K562 (cell line): Measurements from ENCODE around the gene BDKRB2. TPM values are rescaled to one million over a fixed set of nuclear protein-coding genes. Genes with fewer than 3 reads are reported as not detected.

ENCODE experiments used
- ATAC-seq: fragments of 200-7000 bp; cut with Tn5 transposase; 3 replicates; pipeline ENCODE4 v1.9.1; 2020; ENCODE audit warnings: moderate library complexity
- BruUV-seq: library from RNA; stranded (reverse); fragments of 400-500 nt; replicated peaks from 2 replicates; lab custom pipeline; 2021; lab: Mats Ljungman, UMichigan
- CTCF ChIA-PET: fragments of 300-600 bp; formaldehyde crosslinking; extraction: SDS; loops from one replicate; lab custom pipeline; 2021; ENCODE audit warnings: low intra/inter-chr PET ratio; lab: Yijun Ruan, JAX
- POLR2A ChIA-PET: fragments of 300-600, 350-650 bp; sonication (Branson Sonifier 250); formaldehyde crosslinking; extraction: SDS; loops from one replicate; lab custom pipeline; 2021; ENCODE audit warnings: antibody characterized with exemption, inconsistent platforms; lab: Yijun Ruan, JAX
- DNase-seq, 4 experiments: peaks; one replicate each; pipeline versions ENCODE4 v3.0.0 to v3.0.0-alpha.2; 2011 to 2018; ENCODE audit warnings: low spot score in 3 of 4, mixed read lengths in 3 of 4; ENCODE audit errors: extremely low read depth in 1 of 4
- FAIRE-seq: peaks from 2 replicates; lab custom pipeline; 2011; peaks lifted over from hg19 to GRCh38; lab: Jason Lieb, UNC
- H2AFZ ChIP-seq: 2 replicates; pipeline ENCODE4 v1.6.0; 2011; ENCODE audit warnings: low read depth, low read length, control low read depth, inconsistent platforms
- H3K27ac ChIP-seq: fragments of 200-600 bp; 3 replicates; pipeline ENCODE4 v1.8.0; 2011; ENCODE audit warnings: low read depth, mild to moderate bottlenecking, control low read depth, inconsistent platforms, low read length, moderate library complexity, mixed read lengths; ENCODE audit errors: extremely low read depth
- H3K27me3 ChIP-seq, 2 experiments: fragments of 300-600 bp in 1 of 2; 2 replicates in 1 of 2; 3 replicates in 1 of 2; pipeline versions ENCODE4 v1.6.0 to v1.8.0; 2011; ENCODE audit warnings: inconsistent platforms in 2 of 2, low read length in 2 of 2, mild to moderate bottlenecking in 1 of 2, mixed read lengths in 1 of 2, moderate library complexity in 1 of 2; ENCODE audit not compliant: control insufficient read depth in 2 of 2, insufficient read depth in 2 of 2
- H3K36me3 ChIP-seq: fragments of 300-600 bp; 3 replicates; pipeline ENCODE4 v1.8.0; 2011; ENCODE audit warnings: mild to moderate bottlenecking, low read length, inconsistent platforms; ENCODE audit not compliant: control insufficient read depth, insufficient read depth
- H3K4me1 ChIP-seq, 2 experiments: fragments of 200-600 bp in 1 of 2; replicated peaks in 1 of 2; 2 replicates in 1 of 2; 3 replicates in 1 of 2; pipeline versions ENCODE4 v1.5.1 to v1.8.0; 2011; ENCODE audit warnings: inconsistent platforms in 2 of 2, low read length in 2 of 2, mild to moderate bottlenecking in 1 of 2, mixed read lengths in 1 of 2, moderate library complexity in 1 of 2; ENCODE audit not compliant: control insufficient read depth in 2 of 2, insufficient read depth in 2 of 2
- H3K4me2 ChIP-seq: 2 replicates; pipeline ENCODE4 v1.6.1; 2011; ENCODE audit warnings: low read length, control low read depth, inconsistent platforms, mixed read lengths; ENCODE audit not compliant: insufficient read depth
- H3K4me3 ChIP-seq: fragments of 200-600 bp; sonication (generic), shearing (Covaris generic); 2 replicates; pipeline ENCODE4 v1.5.1; 2016; ENCODE audit warnings: control low read depth, inconsistent platforms
- H3K79me2 ChIP-seq: fragments of 200-600 bp; 3 replicates; pipeline ENCODE4 v1.8.0; 2011; ENCODE audit warnings: low read length, inconsistent platforms; ENCODE audit not compliant: control insufficient read depth, insufficient read depth
- H3K9ac ChIP-seq, 2 experiments: 2 replicates each; pipeline versions ENCODE4 v1.6.0 to v1.6.1; 2011; ENCODE audit warnings: low read depth in 2 of 2, low read length in 2 of 2, control low read depth in 1 of 2, inconsistent platforms in 1 of 2, mild to moderate bottlenecking in 1 of 2, mixed read lengths in 1 of 2; ENCODE audit not compliant: insufficient read depth in 1 of 2
- H3K9me1 ChIP-seq: one replicate; pipeline ENCODE4 v1.6.0; 2011; ENCODE audit warnings: inconsistent platforms, mild to moderate bottlenecking, low read length, moderate library complexity; ENCODE audit not compliant: control insufficient read depth, insufficient read depth
- H3K9me3 ChIP-seq: replicated peaks from 2 replicates; pipeline ENCODE4 v1.5.1; 2011; ENCODE audit warnings: low read depth, low read length, inconsistent platforms; ENCODE audit not compliant: control insufficient read depth, insufficient read depth
- H4K20me1 ChIP-seq: replicated peaks from 2 replicates; pipeline ENCODE4 v1.6.1; 2011; ENCODE audit warnings: low read length, inconsistent platforms, mixed read lengths; ENCODE audit not compliant: control insufficient read depth, insufficient read depth
- RHOXF2B ChIP-seq: fragments of 250-450 bp; sonication (Bioruptor Pico); conservative IDR thresholded peaks from 2 replicates; pipeline ENCODE4 v1.5.1; 2021
- ZNF224 ChIP-seq: sonication (generic); formaldehyde crosslinking; IDR thresholded peaks from 2 replicates; pipeline ENCODE4 v1.8.0; 2022; ENCODE audit warnings: mild to moderate bottlenecking, missing genetic modification reagents
- ZNF707 ChIP-seq: fragments of 250-450 bp; sonication (Bioruptor Pico); conservative IDR thresholded peaks from 2 replicates; pipeline ENCODE4 v1.8.0; 2022; ENCODE audit warnings: inconsistent platforms, mild to moderate bottlenecking, moderate library complexity
- ZNF785 ChIP-seq: fragments of 250-450 bp; sonication (Bioruptor Pico); IDR thresholded peaks from 2 replicates; pipeline ENCODE4 v1.4.0; 2020; ENCODE audit warnings: mild to moderate bottlenecking
- WGBS: fragments of 100-300 bp; shearing (Covaris generic); methylation state at CpG from one replicate; pipeline ENCODE4 v1.1.6; 2016; ENCODE audit warnings: low coverage, mixed read lengths; ENCODE audit not compliant: insufficient coverage; ENCODE audit errors: missing lambda C conversion rate; 5-methylcytosine and 5-hydroxymethylcytosine counted together
- in situ Hi-C: fragments of 300-500 bp; cut with MboI; formaldehyde crosslinking; loops from 4 replicates; pipeline ENCODE4 v1.15.0; 2018; ENCODE audit warnings: inconsistent platforms, mixed read lengths
- intact Hi-C: fragments of 100-400 bp; cut with micrococcal nuclease; formaldehyde crosslinking; loops from 2 replicates; pipeline ENCODE4 v1.14.2; 2022
- polyA plus RNA-seq, 8 experiments: library from polyadenylated mRNA; depleted of rRNA in 4 of 8; stranded (reverse) in 5 of 8; unstranded in 3 of 8; fragments of >200 nt; fragmentation: Nextera tagmentation in 2 of 8; fragmentation: Illumina TruSeq in 1 of 8; extraction: Ambion mirVana in 2 of 8; extraction: Trizol in 1 of 8; gene quantifications; 2 replicates each; pipeline versions ENCODE4 v1.2.1 to v1.2.3, GENCODE V29; 2011 to 2014; ENCODE audit warnings: inconsistent platforms in 1 of 8, missing spikeins in 1 of 8
- total RNA-seq, 7 experiments: library from RNA; depleted of rRNA in 6 of 7; stranded (reverse); fragments of >200 nt in 6 of 7; fragmentation: Illumina TruSeq in 2 of 7; extraction: Trizol in 2 of 7; gene quantifications; 2 replicates each; pipeline versions ENCODE4 v1.2.1 to v1.2.3, GENCODE V29; 2011 to 2021; ENCODE audit warnings: low replicate concordance in 1 of 7
- TF ChIP-seq, protein P1 (sequence below): conservative IDR thresholded peaks from 2 replicates; pipeline ENCODE4 v1.6.1; 2011; ENCODE audit warnings: low read depth, mild to moderate bottlenecking, low read length; ENCODE audit not compliant: control insufficient read depth
- TF ChIP-seq, protein P2 (sequence below), 2 experiments: IDR thresholded peaks in 1 of 2; conservative IDR thresholded peaks in 1 of 2; 2 replicates each; pipeline ENCODE4 v1.6.1; 2016; ENCODE audit warnings: low read depth in 2 of 2, mild to moderate bottlenecking in 1 of 2, missing compliant biosample characterization in 1 of 2, missing genetic modification characterization in 1 of 2, moderate library complexity in 1 of 2
- TF ChIP-seq, protein P3 (sequence below): fragments of 450-650 bp; IDR thresholded peaks from one replicate; pipeline ENCODE4 v1.6.1; 2018; ENCODE audit warnings: mild to moderate bottlenecking, moderate library complexity; ENCODE audit not compliant: partially characterized antibody
- TF ChIP-seq, protein P4 (sequence below): sonication (generic); formaldehyde crosslinking; IDR thresholded peaks from 2 replicates; pipeline ENCODE4 v1.5.0; 2020; ENCODE audit warnings: missing genetic modification reagents

The BDKRB2 gene
- total and polyA plus RNA-seq, 9 of the 15 experiments (the other 6 are each of a cell fraction or from before 2014, with no cell fraction given): 0.02 TPM; not detected in 8

DNA sequence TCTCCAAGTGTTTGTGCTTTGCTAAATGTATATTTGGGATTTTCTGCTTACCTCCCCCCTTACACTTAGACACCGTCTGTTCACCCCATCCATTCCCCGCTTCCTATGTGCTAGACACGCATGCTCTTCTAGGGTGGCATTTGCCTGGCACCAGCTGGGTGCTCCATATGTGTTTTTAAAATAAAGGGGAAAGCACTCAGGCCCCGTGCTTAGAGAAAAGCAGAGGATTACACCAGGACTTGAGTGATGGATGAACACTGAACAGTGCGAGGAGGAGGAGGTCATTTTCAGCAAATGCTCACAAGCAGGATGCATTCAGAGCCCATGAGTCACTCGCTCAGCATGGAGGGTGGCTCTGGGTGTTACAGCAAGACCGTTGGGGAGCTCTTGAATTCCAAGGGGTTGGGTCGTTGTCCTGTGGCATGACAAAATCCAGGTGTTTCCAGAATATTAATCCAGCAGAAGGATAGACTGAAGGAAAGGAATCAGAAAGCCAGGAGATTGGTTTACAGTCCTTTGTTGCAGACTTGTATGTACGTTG is 48.4 kb downstream of the BDKRB2 start:
- Histone ChIP-seq H3K4me1 (peaks cover 0 to 7% of the 10 kb centered on the region in 2 experiments; a peak in 2 of 5 replicates), H3K36me3 (no peaks in the 10 kb centered on the region), H3K27ac (no peak overlapping the region), H3K79me2 (no peaks in the 10 kb centered on the region), H3K27me3 (peaks cover 9 to 13% of the 10 kb centered on the region in 2 experiments; a peak in 3 of 5 replicates), H3K9me1 (no peaks in the 10 kb centered on the region), H3K9ac (no peak overlapping the region; a peak in 1 of 4 replicates), H2AFZ (no peak overlapping the region; the same call in 1 of the 2 replicates), H3K4me3 (no peak overlapping the region), H4K20me1 (no peaks in the 10 kb centered on the region), H3K9me3 (no peaks in the 10 kb centered on the region), H3K4me2 (peak overlapping the region; percentile 68)
- POLR2A ChIA-PET: interaction anchor here (0.6 to 1.7 kb wide), 3 partner anchors 10 to 14 kb away, joined by 3 to 5 read pairs (median 3); no protein-coding TSS in a partner anchor
- 12% methylated on average over 7 of the region's 9 CpGs for WGBS
- FAIRE-seq (no peak), ATAC-seq (no peak), DNase-seq (no peak)
- intact Hi-C loops: no loop called here
- CTCF ChIA-PET: no interaction called here
- no TSS peak for BruUV-seq
- in situ Hi-C loops: loop anchor here (25.0 kb wide), 1 partner anchor 691 kb away; no protein-coding TSS in a partner anchor
- TF ChIP-seq ZNF785 (CRISPR knock-in tag): no peak
- TF ChIP-seq, protein P1, sequence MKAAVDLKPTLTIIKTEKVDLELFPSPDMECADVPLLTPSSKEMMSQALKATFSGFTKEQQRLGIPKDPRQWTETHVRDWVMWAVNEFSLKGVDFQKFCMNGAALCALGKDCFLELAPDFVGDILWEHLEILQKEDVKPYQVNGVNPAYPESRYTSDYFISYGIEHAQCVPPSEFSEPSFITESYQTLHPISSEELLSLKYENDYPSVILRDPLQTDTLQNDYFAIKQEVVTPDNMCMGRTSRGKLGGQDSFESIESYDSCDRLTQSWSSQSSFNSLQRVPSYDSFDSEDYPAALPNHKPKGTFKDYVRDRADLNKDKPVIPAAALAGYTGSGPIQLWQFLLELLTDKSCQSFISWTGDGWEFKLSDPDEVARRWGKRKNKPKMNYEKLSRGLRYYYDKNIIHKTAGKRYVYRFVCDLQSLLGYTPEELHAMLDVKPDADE: no peak
- no peak for TF ChIP-seq RHOXF2B (CRISPR knock-in tag)
- TF ChIP-seq, protein P2, sequence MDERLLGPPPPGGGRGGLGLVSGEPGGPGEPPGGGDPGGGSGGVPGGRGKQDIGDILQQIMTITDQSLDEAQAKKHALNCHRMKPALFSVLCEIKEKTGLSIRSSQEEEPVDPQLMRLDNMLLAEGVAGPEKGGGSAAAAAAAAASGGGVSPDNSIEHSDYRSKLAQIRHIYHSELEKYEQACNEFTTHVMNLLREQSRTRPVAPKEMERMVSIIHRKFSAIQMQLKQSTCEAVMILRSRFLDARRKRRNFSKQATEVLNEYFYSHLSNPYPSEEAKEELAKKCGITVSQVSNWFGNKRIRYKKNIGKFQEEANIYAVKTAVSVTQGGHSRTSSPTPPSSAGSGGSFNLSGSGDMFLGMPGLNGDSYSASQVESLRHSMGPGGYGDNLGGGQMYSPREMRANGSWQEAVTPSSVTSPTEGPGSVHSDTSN (CRISPR knock-in tag; IDR thresholded peaks at IDR 0.05; ENCODE audit: low read depth): no peak
- TF ChIP-seq, protein P2 (tag; conservative IDR thresholded peaks at IDR 0.05; ENCODE audit: low read depth): no peak
- TF ChIP-seq ZNF224 (CRISPR knock-in tag): no peak
- TF ChIP-seq, protein P3, sequence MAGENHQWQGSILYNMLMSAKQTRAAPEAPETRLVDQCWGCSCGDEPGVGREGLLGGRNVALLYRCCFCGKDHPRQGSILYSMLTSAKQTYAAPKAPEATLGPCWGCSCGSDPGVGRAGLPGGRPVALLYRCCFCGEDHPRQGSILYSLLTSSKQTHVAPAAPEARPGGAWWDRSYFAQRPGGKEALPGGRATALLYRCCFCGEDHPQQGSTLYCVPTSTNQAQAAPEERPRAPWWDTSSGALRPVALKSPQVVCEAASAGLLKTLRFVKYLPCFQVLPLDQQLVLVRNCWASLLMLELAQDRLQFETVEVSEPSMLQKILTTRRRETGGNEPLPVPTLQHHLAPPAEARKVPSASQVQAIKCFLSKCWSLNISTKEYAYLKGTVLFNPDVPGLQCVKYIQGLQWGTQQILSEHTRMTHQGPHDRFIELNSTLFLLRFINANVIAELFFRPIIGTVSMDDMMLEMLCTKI: no peak
- no peak for TF ChIP-seq ZNF707 (CRISPR knock-in tag)
- TF ChIP-seq, protein P4, sequence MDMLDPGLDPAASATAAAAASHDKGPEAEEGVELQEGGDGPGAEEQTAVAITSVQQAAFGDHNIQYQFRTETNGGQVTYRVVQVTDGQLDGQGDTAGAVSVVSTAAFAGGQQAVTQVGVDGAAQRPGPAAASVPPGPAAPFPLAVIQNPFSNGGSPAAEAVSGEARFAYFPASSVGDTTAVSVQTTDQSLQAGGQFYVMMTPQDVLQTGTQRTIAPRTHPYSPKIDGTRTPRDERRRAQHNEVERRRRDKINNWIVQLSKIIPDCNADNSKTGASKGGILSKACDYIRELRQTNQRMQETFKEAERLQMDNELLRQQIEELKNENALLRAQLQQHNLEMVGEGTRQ (CRISPR knock-in tag): no peak
